Caco-2 (cell line): Measurements from ENCODE around the gene MED26. TPM values are rescaled to one million over a fixed set of nuclear protein-coding genes. Genes with fewer than 3 reads are reported as not detected.

Experiments
- BruUV-seq: library from RNA; stranded (reverse); fragments of 400-500 nt; replicated peaks from 2 replicates; lab custom pipeline; 2021; lab: Mats Ljungman, UMichigan
- CTCF ChIA-PET: fragments of 300-600 bp; sonication (Branson Sonifier 250); formaldehyde crosslinking; loops from one replicate; lab custom pipeline; 2022; ENCODE audit warnings: antibody characterized with exemption; lab: Charles Lee
- POLR2A ChIA-PET: fragments of 300-600 bp; sonication (Branson Sonifier 250); formaldehyde crosslinking; loops from one replicate; lab custom pipeline; 2022; ENCODE audit warnings: antibody characterized with exemption; lab: Charles Lee
- DNase-seq, 2 experiments: peaks; one replicate each; pipeline versions ENCODE4 v3.0.0 to v3.0.0-alpha.2; 2020 to 2022
- H3K27me3 ChIP-seq: replicated peaks from 2 replicates; pipeline ENCODE4 v1.6.0; 2011; ENCODE audit warnings: low read length; ENCODE audit not compliant: control insufficient read depth, insufficient read depth
- H3K36me3 ChIP-seq: 2 replicates; pipeline ENCODE4 v1.5.1; 2011; ENCODE audit warnings: low read length; ENCODE audit not compliant: control insufficient read depth, insufficient read depth
- H3K4me1 ChIP-seq: fragments of 250-450 bp; sonication (Bioruptor Pico); 2 replicates; pipeline ENCODE4 v1.5.1; 2020; ENCODE audit warnings: mild to moderate bottlenecking
- H3K4me3 ChIP-seq: 2 replicates; pipeline ENCODE4 v1.5.1; 2011; ENCODE audit warnings: low read depth, mild to moderate bottlenecking, control low read depth, low read length
- H3K9me3 ChIP-seq: fragments of 250-450 bp; sonication (Bioruptor Pico); 2 replicates; pipeline ENCODE4 v1.5.1; 2020; ENCODE audit warnings: mild to moderate bottlenecking, moderate library complexity
- H3K27ac Mint-ChIP-seq: one replicate; pipeline ENCODE4 v1.8.0; 2022; ENCODE audit warnings: mixed read lengths; ENCODE audit not compliant: unreplicated experiment
- H3K27me3 Mint-ChIP-seq: one replicate; pipeline ENCODE4 v1.8.0; 2022; ENCODE audit warnings: mixed read lengths; ENCODE audit not compliant: insufficient read depth, unreplicated experiment
- H3K36me3 Mint-ChIP-seq: one replicate; pipeline ENCODE4 v1.8.0; 2022; ENCODE audit warnings: mild to moderate bottlenecking, mixed read lengths; ENCODE audit not compliant: insufficient read depth, unreplicated experiment
- H3K4me1 Mint-ChIP-seq: one replicate; pipeline ENCODE4 v1.8.0; 2022; ENCODE audit warnings: low read depth, mixed read lengths; ENCODE audit not compliant: unreplicated experiment
- H3K4me3 Mint-ChIP-seq: one replicate; pipeline ENCODE4 v1.8.0; 2022; ENCODE audit warnings: mild to moderate bottlenecking, moderate library complexity, mixed read lengths; ENCODE audit not compliant: unreplicated experiment
- H3K9me3 Mint-ChIP-seq: one replicate; pipeline ENCODE4 v1.8.0; 2022; ENCODE audit warnings: mixed read lengths; ENCODE audit not compliant: unreplicated experiment
- CTCF ChIP-seq, 2 experiments: fragments of 200-600 bp in 1 of 2; IDR thresholded peaks; 1 replicate in 1 of 2; 2 replicates in 1 of 2; pipeline versions ENCODE4 v1.5.1 to v1.8.0; 2011 to 2022; ENCODE audit warnings: antibody characterized with exemption in 1 of 2, control low read depth in 1 of 2, inconsistent platforms in 1 of 2, low read depth in 1 of 2, low read length in 1 of 2, mild to moderate bottlenecking in 1 of 2, moderate library complexity in 1 of 2; ENCODE audit not compliant: insufficient read depth in 1 of 2, severe bottlenecking in 1 of 2, unreplicated experiment in 1 of 2
- intact Hi-C: fragments of 100-400 bp; cut with micrococcal nuclease; formaldehyde crosslinking; loops from one replicate; pipeline ENCODE4 v1.10.0; 2022; ENCODE audit not compliant: unreplicated experiment
- total RNA-seq: library from RNA; stranded (reverse); gene quantifications from 2 replicates; pipeline ENCODE4 v1.2.3, GENCODE V29; 2022

The MED26 gene
- total RNA-seq, 1 experiment from 2014 or later, result 11.4 TPM

GRCh38 chr19:16640951-16641350 is 12.9 kb upstream of the MED26 start:
- Mint-ChIP-seq H3K4me1 (no peaks in the 10 kb centered on the region), H3K27me3 (no peaks in the 10 kb centered on the region), H3K9me3 (no peaks in the 10 kb centered on the region), H3K27ac (no peak overlapping the region), H3K36me3 (peaks cover 63% of the 10 kb centered on the region), H3K4me3 (no peak overlapping the region)
- ChIA-PET CTCF (no interaction called here), POLR2A (no interaction called here)
- DNase-seq, result no peak
- no peaks in the 10 kb centered on the region for H3K9me3 ChIP-seq
- H3K4me1 ChIP-seq, result no peaks in the 10 kb centered on the region
- intact Hi-C loops, result no loop called here
- no TSS peak for BruUV-seq
- H3K4me3 ChIP-seq, result no peak overlapping the region
- H3K36me3 ChIP-seq, result no peaks in the 10 kb centered on the region
- no peak for TF ChIP-seq CTCF (IDR thresholded peaks at IDR 0.05; ENCODE audit: insufficient read depth in 1 of 2, low read depth in 1 of 2, low read length in 1 of 2, severe bottlenecking in 1 of 2, unreplicated experiment in 1 of 2)
- no peaks in the 10 kb centered on the region for H3K27me3 ChIP-seq

GRCh38 chr19:16638666-16639065 is 10.7 kb upstream of the MED26 start:
- BruUV-seq, result no TSS peak
- H3K4me1 Mint-ChIP-seq, result no peaks in the 10 kb centered on the region
- H3K27ac Mint-ChIP-seq, result no peak overlapping the region
- no peaks in the 10 kb centered on the region for H3K9me3 Mint-ChIP-seq
- no peaks in the 10 kb centered on the region for H3K27me3 ChIP-seq
- DNase-seq, result no peak
- no peak for TF ChIP-seq CTCF (IDR thresholded peaks at IDR 0.05; ENCODE audit: insufficient read depth in 1 of 2, low read depth in 1 of 2, low read length in 1 of 2, severe bottlenecking in 1 of 2, unreplicated experiment in 1 of 2)
- H3K36me3 ChIP-seq, result no peaks in the 10 kb centered on the region
- no peak overlapping the region for H3K4me3 Mint-ChIP-seq
- intact Hi-C loops, result no loop called here
- no peak overlapping the region for H3K4me3 ChIP-seq
- H3K36me3 Mint-ChIP-seq, result peaks cover 58% of the 10 kb centered on the region
- H3K27me3 Mint-ChIP-seq, result no peaks in the 10 kb centered on the region
- no peaks in the 10 kb centered on the region for H3K9me3 ChIP-seq
- ChIA-PET CTCF (no interaction called here), POLR2A (interaction anchor here (0.8 kb wide), 1 partner anchor 16 kb away, joined by 5 read pairs; no protein-coding TSS in a partner anchor)
- no peaks in the 10 kb centered on the region for H3K4me1 ChIP-seq

GRCh38 chr19:16637535-16637934 is 9.5 kb upstream of the MED26 start:
- Mint-ChIP-seq H3K4me1 (no peaks in the 10 kb centered on the region), H3K4me3 (no peak overlapping the region), H3K36me3 (peaks cover 53% of the 10 kb centered on the region), H3K27me3 (no peaks in the 10 kb centered on the region), H3K27ac (no peak overlapping the region), H3K9me3 (no peaks in the 10 kb centered on the region)
- Histone ChIP-seq H3K4me3 (no peak overlapping the region), H3K36me3 (no peaks in the 10 kb centered on the region), H3K4me1 (no peaks in the 10 kb centered on the region), H3K9me3 (no peaks in the 10 kb centered on the region), H3K27me3 (no peaks in the 10 kb centered on the region)
- DNase-seq, result peak in 1 of 2 experiments; percentile 17
- POLR2A ChIA-PET, result no interaction called here
- CTCF ChIA-PET, result interaction anchor here (0.8 kb wide), 1 partner anchor 9 kb away, joined by 3 read pairs; the partner anchor contains the start of gene MED26
- TF ChIP-seq CTCF (IDR thresholded peaks at IDR 0.05; ENCODE audit: insufficient read depth in 1 of 2, low read depth in 1 of 2, low read length in 1 of 2, severe bottlenecking in 1 of 2, unreplicated experiment in 1 of 2), result no peak
- no TSS peak for BruUV-seq
- intact Hi-C loops, result no loop called here
